Astrocyte of the hippocampus (primary cell): ENCODE results near the gene ZNF526.

Experiments used
- DNase-seq: peaks from one replicate; pipeline ENCODE4 v3.0.0; 2011; ENCODE audit warnings: low read depth, low spot score

ZNF526 gene

GRCh38 chr19:42219812-42220750, at the start of gene ZNF526:
TSS of gene ZNF526 (plus strand) at chr19:42220312. CDS start at chr19:42224404, 4,092 bp downstream.
- peak; percentile 99 for DNase-seq

- DNase-seq, result no peak
Observed at GRCh38 chr19:42170715-42171114, 49.4 kb upstream of the ZNF526 start.

- no peak for DNase-seq
Observed at GRCh38 chr19:42172261-42172660, 47.9 kb upstream of the ZNF526 start.

GRCh38 chr19:42173695-42174094, 46.4 kb upstream of the ZNF526 start:
- no peak for DNase-seq

GRCh38 chr19:42174188-42174587, 45.9 kb upstream of the ZNF526 start:
- DNase-seq, result no peak

- no peak for DNase-seq
Observed at GRCh38 chr19:42174958-42175734, 45.0 kb upstream of the ZNF526 start.

- DNase-seq, result peak; percentile 51
Observed at GRCh38 chr19:42175952-42176648, 44.0 kb upstream of the ZNF526 start.

GRCh38 chr19:42176649-42176989, 43.5 kb upstream of the ZNF526 start:
- DNase-seq, result no peak

- peak; percentile 93 for DNase-seq
Observed at GRCh38 chr19:42176990-42177685, 43.0 kb upstream of the ZNF526 start.

- no peak for DNase-seq
Observed at GRCh38 chr19:42177686-42178019, 42.5 kb upstream of the ZNF526 start.

- no peak for DNase-seq
Observed at GRCh38 chr19:42178791-42179674, 41.1 kb upstream of the ZNF526 start.

- peak; percentile 82 for DNase-seq
Observed at GRCh38 chr19:42184401-42184861, 35.7 kb upstream of the ZNF526 start.

GRCh38 chr19:42185277-42185676, 34.8 kb upstream of the ZNF526 start:
- DNase-seq, result no peak

GRCh38 chr19:42188665-42189064, 31.4 kb upstream of the ZNF526 start:
- DNase-seq, result no peak

GRCh38 chr19:42189133-42189532, 31.0 kb upstream of the ZNF526 start:
- no peak for DNase-seq

GRCh38 chr19:42191330-42191729, 28.8 kb upstream of the ZNF526 start:
- DNase-seq, result no peak

- DNase-seq, result no peak
Observed at GRCh38 chr19:42191855-42192254, 28.3 kb upstream of the ZNF526 start.

- DNase-seq, result no peak
Observed at GRCh38 chr19:42193294-42193693, 26.8 kb upstream of the ZNF526 start.

GRCh38 chr19:42193706-42194105, 26.4 kb upstream of the ZNF526 start:
- DNase-seq, result no peak
